HG03342 (cell line): ENCODE data around the gene EIF4E1B.
A peak's percentile ranks its signal among the peaks of the same experiment; 100 is the strongest.

Experiments
- ATAC-seq: cut with Tn5 transposase; IDR thresholded peaks from one replicate; pipeline ENCODE4 v1.9.1; 2021; ENCODE audit warnings: mild to moderate bottlenecking, moderate library complexity; ENCODE audit not compliant: unreplicated experiment

Gene EIF4E1B

GRCh38 chr5:176603091-176603490 is 27.4 kb upstream of the EIF4E1B start:
- ATAC-seq, result no peak

DNA sequence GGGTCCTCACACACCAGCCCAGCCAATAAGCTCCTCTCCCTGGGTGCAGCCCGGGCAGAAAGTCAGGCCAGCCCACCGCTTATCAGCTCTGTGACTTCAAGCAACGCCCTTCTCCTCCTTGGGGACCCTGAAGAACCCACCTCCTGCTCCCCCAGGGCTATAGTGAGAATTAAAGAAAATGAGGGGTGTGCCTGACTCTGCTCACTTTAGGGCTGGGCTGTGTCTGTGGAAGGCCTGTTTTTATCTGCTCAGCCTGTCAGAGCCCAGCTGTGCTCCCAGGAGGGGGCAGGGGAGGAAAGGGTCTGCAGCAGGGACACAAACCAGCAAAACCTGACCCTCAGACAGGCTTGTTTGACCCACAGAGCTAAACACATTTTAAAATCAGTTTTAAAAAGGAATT is 24.4 kb upstream of the EIF4E1B start:
- no peak for ATAC-seq

GRCh38 chr5:176606875-176607274 is 23.6 kb upstream of the EIF4E1B start:
- no peak for ATAC-seq

DNA sequence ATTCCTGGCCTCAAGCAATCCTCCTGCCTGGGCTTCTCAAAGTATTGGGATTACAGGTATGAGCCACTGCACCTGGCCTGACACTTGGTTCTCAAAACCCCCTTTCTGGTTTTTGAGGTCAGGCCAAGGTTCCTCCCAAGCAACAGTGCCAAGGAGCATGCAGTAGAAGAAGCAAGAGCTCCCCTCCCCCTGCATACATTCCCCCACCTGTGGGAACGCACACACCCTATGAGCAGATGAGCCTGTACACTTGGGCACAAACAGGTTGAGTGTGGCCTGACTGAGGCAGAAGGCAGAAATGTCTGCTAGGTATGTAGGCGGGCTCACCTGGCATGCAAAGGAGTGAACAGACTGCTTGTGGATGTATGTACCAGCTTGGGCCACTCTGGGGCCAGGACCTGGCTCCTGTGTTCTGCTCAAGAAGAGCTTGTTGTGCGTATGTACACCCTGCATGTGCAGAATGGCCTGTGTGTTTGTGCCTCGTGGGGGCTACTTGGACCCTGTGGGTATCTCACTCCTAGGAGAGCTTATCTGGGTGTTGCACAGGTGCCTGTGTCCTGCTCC is 22.3 kb upstream of the EIF4E1B start:
- ATAC-seq, result no peak

DNA sequence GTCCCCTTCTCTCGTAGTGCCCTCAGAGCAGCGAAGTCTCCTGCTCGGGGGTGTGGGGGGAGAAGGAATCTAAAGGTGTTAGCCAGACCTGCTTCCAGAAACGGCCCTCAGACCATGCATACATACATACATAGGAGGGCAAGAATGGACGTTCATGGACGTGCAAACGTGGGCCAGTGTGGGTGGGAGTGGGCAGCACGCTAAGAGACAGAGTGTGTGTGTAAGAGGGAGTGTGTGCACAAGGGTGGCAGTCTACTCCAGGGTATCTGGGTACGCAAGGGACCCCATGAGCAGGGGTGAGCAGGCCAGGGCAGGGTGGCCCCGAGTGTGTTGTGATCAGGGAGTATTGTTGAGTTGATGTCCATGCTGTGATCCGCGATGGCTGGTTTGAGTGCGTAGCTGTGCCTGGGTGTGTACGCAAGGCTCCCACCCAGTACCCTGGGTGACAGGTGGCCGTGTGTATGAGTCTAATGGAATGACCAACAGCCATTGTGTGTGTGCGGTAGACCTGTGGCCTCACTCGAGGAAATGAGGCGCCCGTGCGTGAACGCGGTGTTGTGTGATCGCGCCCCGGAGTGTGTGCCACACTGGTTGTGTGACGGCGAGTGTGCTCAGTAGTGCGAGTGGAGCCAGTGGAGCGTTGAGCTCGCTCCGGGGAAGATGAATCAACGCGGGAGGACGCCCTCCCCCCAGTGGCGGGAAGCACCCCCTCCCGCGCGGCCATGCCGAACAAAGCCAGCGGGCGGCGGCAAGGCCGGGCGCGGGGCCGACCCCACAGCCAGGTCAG is 21.3 kb upstream of the EIF4E1B start:
- ATAC-seq, result peak; percentile 20

- ATAC-seq, result peak; percentile 66
These were observed 20.6 kb upstream of the EIF4E1B start, which contains the start of gene GPRIN1 for GRCh38 chr5:176609724-176610434. TSS of gene GPRIN1 (minus strand) at chr5:176610156. CDS start at chr5:176599834, 10,322 bp downstream.

DNA sequence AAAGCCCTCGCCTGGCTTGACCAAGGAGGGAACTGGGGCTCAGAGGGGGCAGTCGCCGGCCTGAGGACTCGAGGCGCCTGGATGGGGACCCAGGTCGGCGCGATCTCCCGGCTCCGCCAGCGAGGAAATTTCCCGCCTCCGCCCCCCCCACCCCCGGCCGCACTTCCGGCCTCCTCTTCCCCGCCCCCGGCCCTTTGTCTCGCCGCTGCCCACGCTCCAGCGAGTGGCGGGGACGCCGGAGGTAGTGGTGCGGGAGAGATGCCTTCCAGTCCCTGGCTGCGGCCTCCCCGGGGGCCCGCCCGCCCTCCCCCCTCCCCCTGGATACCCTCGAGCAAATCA is 20.1 kb upstream of the EIF4E1B start:
- ATAC-seq, result no peak

- ATAC-seq, result no peak
These were observed 19.0 kb upstream of the EIF4E1B start for GRCh38 chr5:176611435-176611834.

DNA sequence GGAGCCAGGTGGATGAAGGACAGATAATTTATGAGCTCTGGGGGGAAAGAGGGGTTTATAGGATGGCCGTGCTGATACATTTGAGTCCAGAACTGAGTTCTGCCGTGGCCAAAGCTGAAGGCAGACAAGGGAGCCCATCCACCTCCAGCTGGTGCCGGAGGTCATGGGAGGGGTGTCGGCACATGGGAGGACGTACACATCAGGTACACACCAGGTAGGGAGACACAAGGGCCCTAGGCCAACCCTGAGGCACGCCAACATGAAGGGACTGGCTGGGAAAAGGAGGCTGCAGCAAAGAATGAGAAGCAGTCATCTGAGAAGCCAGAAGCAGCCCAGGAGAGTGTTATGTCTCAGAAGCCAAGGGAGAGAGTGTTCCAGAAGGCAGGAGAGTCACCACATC is 18.5 kb upstream of the EIF4E1B start:
- no peak for ATAC-seq

- no peak for ATAC-seq
These were observed 17.6 kb upstream of the EIF4E1B start for GRCh38 chr5:176612855-176613254.

DNA sequence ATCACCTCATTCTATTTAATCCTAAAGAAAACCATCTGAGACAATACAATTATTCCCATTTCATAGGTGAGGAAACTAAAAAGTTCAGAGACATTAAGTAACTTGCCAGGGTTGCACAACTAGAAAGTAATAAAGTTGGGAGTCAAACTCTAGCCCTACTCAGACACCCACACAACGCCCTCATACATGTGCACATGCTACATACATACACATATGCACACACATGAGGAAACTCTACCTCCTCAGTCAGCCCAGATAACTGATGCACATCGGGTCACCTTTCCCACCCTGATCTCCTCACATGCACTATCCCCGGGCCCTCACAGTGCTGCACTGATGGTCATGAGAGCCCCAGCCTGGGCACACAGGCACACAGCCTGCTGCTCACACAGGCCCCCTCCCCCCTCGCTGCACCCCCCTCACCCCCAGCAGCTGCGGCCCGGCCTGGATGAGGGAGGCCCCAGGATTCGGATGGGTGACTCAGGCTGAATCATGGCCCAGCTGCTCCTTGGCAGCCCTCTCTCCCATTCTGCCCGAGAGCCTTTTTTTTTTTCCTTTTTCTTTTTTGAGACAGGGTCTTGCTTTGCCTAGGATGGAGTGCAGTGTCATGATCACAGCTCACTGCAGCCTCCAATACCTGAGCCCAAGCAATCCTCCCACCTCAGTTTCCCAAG is 15.5 kb upstream of the EIF4E1B start:
- no peak for ATAC-seq

- ATAC-seq, result no peak
These were observed 14.0 kb upstream of the EIF4E1B start for GRCh38 chr5:176616511-176616910.

DNA sequence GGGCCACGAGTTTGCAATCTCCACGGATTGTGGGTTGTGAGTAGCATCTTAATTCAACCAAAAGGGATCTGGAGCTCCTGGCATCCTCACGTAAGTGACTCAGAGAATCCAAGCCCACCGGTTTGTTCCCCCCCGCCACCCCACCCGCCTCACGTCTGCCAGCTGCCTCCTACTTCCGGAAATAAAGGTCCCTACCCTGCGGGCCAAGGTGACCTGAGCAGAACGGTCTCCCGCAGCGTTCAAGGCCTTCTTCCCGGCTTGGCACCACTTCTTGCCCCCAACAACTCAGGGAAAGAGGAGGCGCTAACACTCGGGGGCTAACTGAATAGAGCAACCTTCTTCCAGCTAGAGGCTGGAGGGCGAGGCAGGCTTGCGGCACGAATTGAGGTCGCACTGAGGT is 11.7 kb upstream of the EIF4E1B start:
- no peak for ATAC-seq

GRCh38 chr5:176619203-176619568 is 11.3 kb upstream of the EIF4E1B start:
- no peak for ATAC-seq

DNA sequence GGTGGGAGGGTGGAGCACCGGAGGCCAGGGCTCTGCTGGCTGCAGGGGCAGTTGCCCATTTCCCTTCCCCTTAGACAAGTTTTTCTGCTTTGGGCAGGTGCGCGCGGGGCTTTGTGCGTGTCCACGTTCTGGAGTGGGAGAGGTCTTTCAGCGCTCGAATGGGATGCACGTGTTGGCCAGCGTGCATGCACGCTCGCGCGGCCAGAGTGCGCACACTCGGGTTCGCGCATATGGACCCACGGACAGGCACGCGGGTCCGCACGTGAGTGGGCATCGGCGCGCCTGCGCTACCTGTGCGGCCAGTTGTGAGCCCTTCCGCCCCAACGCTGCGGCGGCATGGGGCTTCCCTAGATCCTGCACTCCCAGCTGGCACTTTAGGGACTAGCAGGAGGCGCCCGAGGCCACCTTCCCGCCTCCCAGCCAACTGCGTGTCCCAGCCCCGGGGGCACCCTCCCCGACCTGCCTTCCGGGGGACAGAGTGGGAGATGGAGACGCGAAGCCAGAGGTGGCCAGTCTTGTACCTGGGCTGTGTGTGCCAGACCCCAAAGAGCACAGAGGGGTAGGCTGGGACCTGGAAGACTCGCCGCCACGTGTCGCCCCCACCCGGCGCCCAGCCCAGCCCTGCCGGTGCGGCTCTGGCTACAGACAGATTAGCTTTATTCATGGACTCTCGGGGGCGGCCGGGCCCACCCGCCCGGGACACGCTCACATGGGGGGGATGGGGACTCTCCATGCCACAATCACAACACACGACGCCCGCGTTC is 10.7 kb upstream of the EIF4E1B start:
- no peak for ATAC-seq

- ATAC-seq, result no peak
These were observed 10.0 kb upstream of the EIF4E1B start for GRCh38 chr5:176620333-176620981.

- no peak for ATAC-seq
These were observed 8.8 kb upstream of the EIF4E1B start for GRCh38 chr5:176621661-176622079.

- ATAC-seq, result no peak
These were observed 6.3 kb upstream of the EIF4E1B start for GRCh38 chr5:176624142-176624541.

DNA sequence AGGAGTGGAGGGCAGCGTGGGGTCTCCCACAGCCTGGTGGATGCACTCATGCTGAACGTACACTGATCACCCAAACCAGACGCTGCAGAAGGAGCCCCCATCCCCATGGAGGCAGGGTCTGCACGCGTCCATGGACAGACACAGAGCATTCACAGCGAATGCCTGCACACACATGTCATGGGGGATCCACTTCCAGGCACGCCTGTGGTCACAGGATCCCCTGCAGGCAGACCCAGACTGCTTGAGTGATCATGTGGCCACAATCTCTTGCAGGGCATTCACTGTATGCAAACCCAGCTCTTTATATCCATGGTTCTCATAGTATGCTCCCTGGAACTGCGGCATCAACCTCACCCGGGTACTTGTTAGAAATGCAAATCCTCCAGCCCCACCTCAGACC is 5.5 kb upstream of the EIF4E1B start:
- ATAC-seq, result no peak

GRCh38 chr5:176625512-176625911 is 5.0 kb upstream of the EIF4E1B start:
- ATAC-seq, result no peak
